ENCODE measurements around the gene LENEP.

The LENEP gene, protein sequence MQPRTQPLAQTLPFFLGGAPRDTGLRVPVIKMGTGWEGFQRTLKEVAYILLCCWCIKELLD

DNA sequence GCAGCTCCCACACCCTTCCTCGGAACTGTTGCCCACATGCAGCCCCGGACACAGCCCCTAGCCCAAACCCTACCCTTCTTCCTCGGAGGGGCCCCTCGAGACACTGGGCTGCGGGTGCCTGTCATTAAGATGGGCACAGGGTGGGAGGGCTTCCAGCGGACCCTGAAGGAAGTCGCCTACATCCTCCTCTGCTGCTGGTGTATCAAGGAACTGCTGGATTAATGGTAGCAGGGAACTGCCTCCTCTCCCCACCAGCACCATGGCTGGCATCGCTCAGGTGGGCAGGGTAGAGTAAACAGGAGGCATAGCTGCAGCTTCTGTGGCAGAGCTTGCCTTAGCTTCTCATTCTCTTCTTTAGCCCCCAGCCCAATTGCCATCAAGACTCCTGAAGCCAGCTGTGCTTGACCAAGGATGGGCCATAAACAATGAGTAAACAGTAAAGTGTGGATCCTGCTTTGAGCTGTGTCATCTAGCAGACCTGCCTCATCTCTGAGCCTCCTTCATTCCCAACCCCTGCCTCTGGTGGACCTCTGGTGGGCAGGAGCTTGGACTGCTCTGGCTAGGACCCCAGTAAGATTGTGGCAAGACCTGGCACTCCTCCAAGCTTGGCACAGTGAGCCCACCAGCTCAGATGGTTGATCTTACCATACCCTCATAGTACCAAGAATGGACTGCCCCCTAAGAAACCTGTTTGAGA is at the start of gene LENEP:
Gene LENEP (plus strand): TSS at position 15 of the 697 bp plus-strand sequence. CDS start 22 bp downstream, at position 37.
- no peak for DNase-seq (ENCODE audit: low read depth)

- peak; percentile 14 for DNase-seq (ENCODE audit: low read depth)
These were observed 49.6 kb upstream of the LENEP start for GRCh38 chr1:154943649-154944400.

GRCh38 chr1:154944401-154945159 is 48.8 kb upstream of the LENEP start:
- no peak for DNase-seq (ENCODE audit: low read depth)

DNA sequence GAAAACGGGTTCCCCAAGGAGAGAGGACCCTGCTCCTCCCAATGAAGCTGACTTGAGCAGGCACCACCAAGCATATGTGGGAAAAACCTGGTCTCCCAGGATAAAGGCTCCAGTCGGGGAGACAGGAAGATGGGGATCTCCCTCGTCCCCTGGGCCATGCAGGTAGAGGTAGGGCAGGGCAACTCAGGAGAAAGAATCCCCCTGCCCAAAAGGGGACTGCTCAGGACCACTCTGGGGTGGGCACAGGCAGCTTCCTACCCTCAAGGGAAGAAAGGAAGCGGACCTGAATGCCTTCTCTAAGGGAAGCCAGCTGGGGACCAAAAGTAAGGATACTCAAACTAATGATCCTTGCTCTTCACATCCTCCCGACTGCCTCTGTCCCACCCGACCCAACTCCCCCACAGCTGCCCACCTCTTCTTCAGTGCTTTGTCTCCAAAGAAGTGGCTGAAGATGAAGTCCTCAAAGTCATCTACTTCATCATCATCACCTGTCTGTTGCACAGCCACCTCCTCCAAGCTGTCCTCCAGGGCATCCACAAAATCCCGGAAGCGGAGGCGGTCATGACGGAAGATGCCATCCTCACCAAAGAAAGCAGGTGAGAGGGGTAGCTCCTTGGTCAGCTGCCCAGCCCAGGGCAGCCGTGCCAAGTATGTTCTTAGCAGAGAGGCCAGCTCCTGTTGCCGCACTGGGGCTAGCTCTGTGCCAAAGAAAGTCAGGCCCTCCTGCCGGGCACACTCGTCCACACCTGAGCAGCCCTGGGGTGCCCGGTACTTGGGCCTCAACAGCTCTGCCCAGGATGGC is 48.0 kb upstream of the LENEP start:
- DNase-seq (ENCODE audit: low read depth) = no peak

DNA sequence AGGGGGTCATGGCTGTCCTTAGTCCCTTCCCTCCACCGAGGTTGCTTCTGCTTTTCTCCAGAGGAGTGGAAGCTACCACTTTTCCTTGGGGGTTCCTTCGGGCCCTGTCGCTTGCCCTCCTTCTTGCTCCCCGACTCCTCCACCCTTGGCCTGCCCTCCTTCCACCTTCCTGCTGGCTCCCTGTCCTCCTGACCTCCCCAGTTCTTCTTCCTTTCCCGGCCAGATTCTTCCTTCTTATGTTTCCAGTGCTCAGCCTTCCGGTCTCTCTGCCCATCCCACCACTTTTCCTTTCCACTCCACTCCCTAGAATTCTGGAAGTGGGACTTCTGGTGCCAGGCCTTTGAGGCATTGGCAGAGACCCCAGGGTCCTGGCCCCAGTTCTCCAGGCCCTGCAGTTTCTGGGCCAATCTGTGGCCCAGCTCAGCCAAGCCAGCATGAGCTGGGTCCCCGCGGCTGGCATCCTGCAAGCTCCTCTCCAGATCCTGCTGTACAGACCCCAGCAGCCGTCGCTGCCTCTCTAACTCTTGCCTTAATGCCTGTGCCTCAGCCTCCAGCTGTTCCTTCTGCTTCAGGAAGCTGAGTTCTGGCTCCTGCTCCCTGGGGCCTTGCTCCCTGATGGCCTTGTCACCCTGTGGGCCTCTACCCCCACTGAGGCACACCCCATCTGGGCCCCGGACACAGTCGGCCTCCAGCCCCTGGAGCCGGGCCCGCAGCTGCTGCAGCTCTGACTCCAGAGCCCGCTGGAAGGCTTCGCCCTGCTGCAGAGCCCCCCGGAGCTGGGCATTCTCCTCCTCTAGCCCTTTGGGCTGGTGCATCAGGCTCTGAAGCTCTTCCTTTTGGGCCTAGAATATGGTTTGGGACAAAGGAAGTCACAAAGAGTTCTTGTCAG is 47.2 kb upstream of the LENEP start:
- no peak for DNase-seq (ENCODE audit: low read depth)

DNA sequence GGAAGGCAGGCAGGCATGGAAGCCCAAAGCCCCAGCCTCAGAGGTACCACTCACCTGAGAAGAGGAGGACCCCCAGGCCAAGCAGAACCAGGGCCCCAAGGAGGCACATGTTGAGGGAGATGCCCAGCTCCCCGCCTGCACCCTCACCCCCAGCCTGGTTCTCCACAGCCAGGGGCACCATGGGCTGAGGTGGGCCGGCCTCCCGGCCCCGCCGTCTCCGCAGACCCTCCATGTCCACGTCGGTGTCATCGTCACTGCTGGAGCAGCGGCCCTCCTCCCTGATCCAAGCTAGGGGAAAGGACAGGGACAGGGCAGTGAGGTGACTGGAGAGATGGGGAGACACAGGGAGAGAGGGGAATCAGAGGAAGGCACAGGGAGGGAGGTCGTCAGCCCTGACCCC is 45.3 kb upstream of the LENEP start:
- DNase-seq (ENCODE audit: low read depth) = no peak

DNA sequence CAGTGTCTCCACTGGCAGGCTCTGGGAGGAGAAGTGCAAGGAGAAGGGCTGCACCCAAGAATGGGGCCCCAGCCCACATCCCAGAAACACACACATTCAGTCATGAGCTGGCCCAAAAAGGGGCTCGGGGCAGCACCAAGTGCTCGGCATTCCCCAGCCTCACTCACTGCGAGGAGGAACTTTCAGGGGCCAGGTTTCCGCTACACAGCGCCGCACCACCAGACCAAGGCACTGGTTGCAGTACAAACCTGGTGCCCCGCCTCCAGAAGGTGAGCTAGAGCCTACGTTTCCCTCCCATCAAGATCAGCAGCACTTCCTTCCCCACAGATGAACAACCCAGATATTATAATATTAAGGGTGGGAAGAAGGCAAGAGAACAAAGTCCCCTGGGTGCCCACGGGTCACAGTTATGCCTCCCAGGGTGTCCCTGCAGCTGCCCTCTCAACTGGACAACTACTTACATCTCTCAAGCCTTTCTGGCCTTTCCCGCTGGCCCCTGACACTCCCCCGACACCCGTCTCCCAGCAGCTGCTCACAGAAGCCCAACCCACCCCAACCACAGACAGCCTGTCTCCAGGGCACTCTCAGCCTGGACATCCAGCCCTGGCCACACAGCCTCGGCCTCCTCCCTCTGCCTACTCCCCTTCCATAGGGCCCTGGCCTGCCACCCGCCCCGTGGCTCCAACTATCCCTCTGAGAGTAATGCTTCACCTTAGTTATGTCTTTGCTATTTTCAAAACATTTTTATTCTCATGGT is 41.3 kb upstream of the LENEP start:
- peak; percentile 26 for DNase-seq (ENCODE audit: low read depth)

- no peak for DNase-seq (ENCODE audit: low read depth)
These were observed 40.7 kb upstream of the LENEP start for GRCh38 chr1:154952664-154953063.

GRCh38 chr1:154953611-154954038 is 39.8 kb upstream of the LENEP start:
- DNase-seq (ENCODE audit: low read depth) = no peak

GRCh38 chr1:154954541-154954940 is 38.8 kb upstream of the LENEP start:
- no peak for DNase-seq (ENCODE audit: low read depth)

GRCh38 chr1:154955039-154955717 is 38.2 kb upstream of the LENEP start:
- peak; percentile 78 for DNase-seq (ENCODE audit: low read depth)

DNA sequence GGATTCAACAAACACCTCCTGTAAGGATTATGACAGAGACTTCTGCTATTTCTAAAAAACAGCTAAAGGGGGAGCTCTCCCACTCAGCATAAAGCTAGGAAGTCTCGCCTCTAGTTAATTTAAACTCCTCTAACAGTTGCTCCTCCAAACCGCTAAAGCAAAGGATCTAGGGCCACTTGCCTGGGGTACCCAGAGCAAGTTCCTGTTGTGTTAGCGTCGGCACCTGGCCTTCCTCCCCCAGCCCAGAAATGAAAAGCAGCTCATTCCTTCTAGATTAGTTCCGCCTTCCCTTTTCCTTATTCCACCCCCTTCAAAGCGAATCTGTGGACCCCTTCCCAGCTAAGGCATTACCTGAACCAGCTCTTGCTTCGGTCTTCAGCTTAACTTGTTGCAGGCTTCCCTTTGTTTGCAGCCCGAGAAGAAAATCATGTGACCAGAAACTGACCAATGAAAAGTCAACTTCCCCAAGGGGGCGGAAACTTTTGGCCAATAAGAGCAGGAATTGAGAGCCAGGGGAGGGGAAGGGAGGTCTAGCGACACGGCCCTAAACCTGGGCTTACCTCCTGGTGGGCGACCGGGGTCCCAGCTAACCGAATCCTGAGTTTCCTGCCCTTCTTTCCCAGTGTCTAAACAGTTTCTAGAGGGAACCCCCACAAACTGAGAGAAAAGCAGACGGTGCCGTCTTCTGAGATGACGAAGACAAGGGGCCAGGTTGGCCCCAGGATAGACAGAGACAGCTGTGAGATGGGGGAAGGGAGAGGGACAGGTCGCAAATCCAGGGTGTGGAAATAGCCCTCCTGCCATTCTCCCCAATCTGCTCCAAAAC is 37.5 kb upstream of the LENEP start, which contains the start of gene PBXIP1:
Gene PBXIP1 (minus strand): TSS at position 382 of the 826 bp plus-strand sequence. CDS start 2,378 bp downstream, outside the sequence.
- peak; percentile 85 for DNase-seq (ENCODE audit: low read depth)

DNA sequence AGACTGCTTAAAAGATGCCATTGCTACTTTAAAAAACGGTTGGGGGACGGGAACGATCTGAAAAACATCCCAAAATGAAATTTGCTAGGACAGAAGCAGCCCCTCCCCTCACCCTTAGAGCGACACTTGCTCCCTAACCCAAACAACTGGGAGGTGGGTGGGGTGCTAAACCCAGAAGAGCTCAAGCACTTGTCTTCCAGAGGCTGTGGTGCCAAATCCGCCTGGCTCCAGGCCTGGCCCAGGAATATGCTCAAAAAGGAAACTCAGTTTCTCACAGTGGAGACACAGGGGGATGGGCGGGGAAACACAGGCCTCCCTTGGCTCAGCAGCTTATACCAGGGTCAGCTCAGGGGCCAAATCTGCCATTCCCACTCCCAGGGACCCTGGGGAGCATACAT is 36.8 kb upstream of the LENEP start:
- no peak for DNase-seq (ENCODE audit: low read depth)

GRCh38 chr1:154957091-154957657 is 36.2 kb upstream of the LENEP start:
- no peak for DNase-seq (ENCODE audit: low read depth)

DNA sequence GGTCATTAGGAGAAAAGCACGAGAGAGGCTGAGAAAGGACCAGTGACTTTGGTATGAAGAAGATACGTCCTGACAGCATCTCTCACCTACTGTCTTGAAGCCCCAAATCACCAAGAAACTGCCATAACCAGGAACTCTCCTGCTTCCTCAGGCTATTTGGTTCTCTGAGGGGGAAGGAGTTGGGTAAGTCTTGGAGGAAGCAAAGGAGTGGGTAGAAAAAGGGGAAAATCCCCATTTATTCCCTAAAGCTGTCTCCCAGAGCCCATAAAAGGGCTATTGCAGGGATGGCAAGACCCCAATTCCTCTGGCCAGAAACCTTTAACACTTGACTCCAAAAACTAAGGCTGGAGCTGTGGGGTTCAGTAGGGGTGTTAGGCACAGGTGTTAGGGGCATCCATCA is 35.4 kb upstream of the LENEP start:
- no peak for DNase-seq (ENCODE audit: low read depth)

DNA sequence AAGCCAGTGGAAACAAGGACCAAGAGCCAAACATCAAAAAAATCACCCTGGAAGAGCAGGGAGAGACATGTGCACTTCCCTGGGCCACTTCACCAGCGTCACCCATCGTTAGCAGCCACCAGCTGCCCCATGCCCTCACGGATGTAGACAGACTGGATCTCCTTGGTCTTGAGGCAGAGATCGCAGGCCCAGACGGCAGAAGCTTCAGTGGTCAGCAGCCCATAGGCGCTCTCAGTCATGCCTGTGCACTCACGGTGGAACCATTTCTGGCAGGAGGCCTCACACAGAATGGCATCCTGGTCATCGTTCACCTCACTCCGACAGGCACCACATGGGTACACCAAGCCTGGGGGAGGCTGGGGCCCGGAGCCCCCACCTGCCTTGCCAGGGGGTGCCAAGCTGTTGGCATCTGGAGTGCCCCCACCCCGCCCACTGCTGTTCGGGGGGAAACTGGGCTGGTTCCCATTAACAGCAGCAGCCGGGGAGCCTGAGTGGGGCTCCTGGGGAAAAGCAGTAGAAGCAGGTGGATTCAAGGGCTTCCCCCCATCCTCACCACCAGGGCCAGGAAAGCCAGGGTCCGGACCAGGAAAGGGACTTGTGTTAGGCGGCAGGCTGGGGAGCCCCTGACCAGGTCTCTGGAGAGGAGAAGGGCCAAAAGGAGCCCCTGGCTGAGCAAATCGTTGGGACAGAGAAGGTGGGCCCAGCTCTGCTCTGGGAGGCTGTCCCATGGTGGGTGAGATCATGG is 34.5 kb upstream of the LENEP start:
- DNase-seq (ENCODE audit: low read depth) = no peak

- DNase-seq (ENCODE audit: low read depth) = no peak
These were observed 34.0 kb upstream of the LENEP start for GRCh38 chr1:154959426-154959780.

Measured in amniotic epithelial cell (primary cell).